Esophagus squamous epithelium (tissue), 4 donors: ENCODE data around the gene CLDN5.

Experiments used
- POLR2A ChIP-seq, 4 donors: fragments of 450-650 bp; IDR thresholded peaks; one replicate each; pipeline ENCODE4 v1.6.1; 2017; ENCODE audit warnings: antibody characterized with exemption in 4 of 4, mild to moderate bottlenecking in 4 of 4, moderate library complexity in 3 of 4
- TF ChIP-seq, protein P1 (sequence below), 6 experiments: fragments of 450-650 bp in 4 of 6; fragments of 200-600 bp in 2 of 6; sonication (generic) in 2 of 6; IDR thresholded peaks; one replicate each; pipeline ENCODE4 v1.5.1; 2016 to 2019; ENCODE audit warnings: antibody characterized with exemption in 6 of 6, mild to moderate bottlenecking in 4 of 6, moderate library complexity in 4 of 6

DNA sequence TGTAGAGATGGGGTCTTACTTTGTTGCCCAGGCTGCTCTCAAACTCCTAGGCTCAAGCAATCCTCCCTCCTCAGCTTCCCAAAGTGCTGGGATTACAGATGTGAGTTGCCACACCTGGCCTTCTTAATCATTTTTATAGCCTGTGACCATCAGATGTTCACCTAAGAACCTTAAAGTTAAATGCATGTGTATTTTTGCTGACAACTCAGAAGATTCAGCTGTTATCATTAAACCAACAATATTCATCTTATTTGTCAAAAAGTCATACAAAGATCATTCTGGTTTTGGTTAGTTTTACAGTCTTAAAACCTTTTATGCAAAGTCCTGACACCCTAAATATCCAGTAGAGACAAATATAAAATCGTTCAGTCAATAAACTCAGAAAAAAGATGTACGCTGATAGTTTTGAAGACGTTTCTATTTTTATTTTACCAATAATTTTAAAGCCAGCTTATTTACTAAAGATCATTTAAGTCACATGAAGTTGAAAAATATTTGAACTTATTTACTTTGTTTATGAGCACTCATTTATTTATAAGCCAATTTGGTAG lies 22.2 kb downstream of the CLDN5 start:
- TF ChIP-seq, protein P1, sequence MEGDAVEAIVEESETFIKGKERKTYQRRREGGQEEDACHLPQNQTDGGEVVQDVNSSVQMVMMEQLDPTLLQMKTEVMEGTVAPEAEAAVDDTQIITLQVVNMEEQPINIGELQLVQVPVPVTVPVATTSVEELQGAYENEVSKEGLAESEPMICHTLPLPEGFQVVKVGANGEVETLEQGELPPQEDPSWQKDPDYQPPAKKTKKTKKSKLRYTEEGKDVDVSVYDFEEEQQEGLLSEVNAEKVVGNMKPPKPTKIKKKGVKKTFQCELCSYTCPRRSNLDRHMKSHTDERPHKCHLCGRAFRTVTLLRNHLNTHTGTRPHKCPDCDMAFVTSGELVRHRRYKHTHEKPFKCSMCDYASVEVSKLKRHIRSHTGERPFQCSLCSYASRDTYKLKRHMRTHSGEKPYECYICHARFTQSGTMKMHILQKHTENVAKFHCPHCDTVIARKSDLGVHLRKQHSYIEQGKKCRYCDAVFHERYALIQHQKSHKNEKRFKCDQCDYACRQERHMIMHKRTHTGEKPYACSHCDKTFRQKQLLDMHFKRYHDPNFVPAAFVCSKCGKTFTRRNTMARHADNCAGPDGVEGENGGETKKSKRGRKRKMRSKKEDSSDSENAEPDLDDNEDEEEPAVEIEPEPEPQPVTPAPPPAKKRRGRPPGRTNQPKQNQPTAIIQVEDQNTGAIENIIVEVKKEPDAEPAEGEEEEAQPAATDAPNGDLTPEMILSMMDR (IDR thresholded peaks at IDR 0.05): no peak
- no peak for TF ChIP-seq POLR2A (IDR thresholded peaks at IDR 0.05)
